NOMO-1 treated with DMSO at 0.1 percent for 48 hours (cell line): ENCODE data around the gene HRH1.
"Not testable (repeated sequence)": the region's sequence is repeated elsewhere in the genome, so short reads cannot be mapped to it uniquely, and the experiment has no call there.

Experiments used
- DNase-seq: peaks from one replicate; lab custom pipeline; 2025; ENCODE audit not compliant: unreplicated experiment; lab: John Stamatoyannopoulos, UW

HRH1 gene

GRCh38 chr3:11140713-11141104 is 13.6 kb upstream of the HRH1 start:
- no peak for DNase-seq

- no peak for DNase-seq
Observed at GRCh38 chr3:11143476-11143875, 10.8 kb upstream of the HRH1 start.

GRCh38 chr3:11144996-11145395 is 9.3 kb upstream of the HRH1 start:
- no peak for DNase-seq

GRCh38 chr3:11145888-11146287 is 8.4 kb upstream of the HRH1 start:
- no peak for DNase-seq

- no peak for DNase-seq
Observed at GRCh38 chr3:11146773-11147660, 7.3 kb upstream of the HRH1 start.

DNA sequence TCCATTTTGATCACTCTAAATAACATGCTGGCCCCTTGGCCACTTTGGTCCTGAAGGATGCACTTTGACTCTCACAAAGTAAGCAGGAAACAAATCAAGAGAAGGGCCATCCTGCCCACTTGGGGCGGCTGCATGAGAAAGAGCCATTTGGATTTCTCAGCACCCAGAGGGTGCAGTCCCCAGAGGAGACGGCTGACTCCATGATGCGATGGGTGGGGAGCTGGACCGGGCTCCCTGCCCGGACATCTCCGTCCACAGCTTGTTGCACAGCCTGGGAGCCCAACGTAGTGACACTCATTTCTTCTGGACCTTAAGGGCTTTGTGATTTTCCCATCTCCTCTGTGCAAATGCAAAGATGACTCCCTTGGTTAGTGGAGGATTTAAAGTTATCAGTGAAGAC is 4.0 kb upstream of the HRH1 start:
- DNase-seq, result no peak

- no peak for DNase-seq
Observed at GRCh38 chr3:11152301-11152700, 2.0 kb upstream of the HRH1 start.

DNA sequence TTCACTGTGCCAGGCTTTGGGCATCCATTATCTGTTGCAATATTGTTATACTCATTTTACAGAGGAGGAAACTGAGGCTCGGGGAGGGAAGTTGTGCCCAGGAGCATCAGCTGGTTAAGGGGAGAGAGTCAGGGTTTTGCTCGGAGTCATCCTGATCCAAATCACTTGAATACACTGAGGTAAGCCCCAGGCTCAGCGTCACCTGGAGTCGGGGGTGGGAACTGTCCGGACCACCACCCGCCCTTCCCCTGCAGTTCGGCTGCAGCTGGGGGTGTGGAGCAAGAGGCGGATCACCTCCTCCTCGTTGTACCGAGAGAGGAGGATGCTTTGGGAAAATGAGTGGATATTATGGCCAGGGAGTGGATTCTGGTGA is 646 bp downstream of the HRH1 start:
- no peak for DNase-seq

DNA sequence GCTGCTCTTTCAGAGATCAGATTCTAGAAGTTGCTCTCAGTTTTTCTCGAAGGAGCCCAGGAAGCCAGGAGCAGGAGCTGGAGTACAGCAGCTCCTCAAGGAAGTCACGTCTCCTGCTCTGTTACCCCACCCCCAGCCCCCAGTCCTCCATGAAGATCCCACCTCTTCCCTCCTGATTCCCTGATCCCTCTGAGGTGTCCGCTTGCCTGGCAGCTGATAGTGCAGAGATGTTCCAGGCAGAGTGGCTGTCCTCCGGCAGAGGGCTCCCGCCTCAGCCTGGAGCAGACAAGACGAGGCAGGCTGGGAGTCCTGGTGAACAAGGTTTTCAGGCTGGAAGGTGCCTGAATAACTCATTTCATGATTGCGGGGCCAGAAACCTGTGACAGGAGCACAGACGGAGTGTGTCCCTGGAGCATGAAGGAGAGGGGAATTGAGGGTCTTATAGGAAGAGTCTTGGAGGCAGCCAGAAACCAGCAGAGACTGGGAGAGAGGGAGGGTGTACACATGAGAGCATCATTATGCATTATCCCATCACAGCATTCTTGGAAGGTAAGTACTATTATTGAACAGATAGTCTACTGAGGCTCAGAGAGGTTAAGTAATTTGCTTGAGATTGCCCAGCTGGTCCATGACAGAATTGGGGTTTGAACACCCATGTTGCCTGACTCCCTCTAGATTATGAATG is 1.2 kb downstream of the HRH1 start:
- DNase-seq, result peak; percentile 17

DNA sequence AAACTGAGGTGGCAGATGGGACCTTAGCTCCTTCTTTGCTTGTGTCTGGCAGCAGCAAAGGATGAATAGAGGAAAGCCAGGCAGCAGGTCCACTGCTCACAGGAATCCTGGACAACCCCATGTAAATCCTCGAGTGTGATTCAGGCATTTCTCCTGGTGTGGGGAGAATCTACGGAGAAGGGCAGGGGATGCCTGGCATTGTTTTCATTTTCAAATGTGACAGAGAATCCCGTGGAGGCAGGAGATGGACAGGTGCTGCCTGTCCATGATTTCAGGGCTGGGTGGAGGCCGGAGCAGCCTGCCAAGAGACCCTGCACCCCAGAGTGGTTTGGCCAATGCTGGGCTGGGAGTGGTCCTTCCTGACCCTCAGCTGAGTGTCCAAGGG is 1.7 kb downstream of the HRH1 start:
- DNase-seq, result no peak

- no peak for DNase-seq
Observed at GRCh38 chr3:11157421-11157820, 3.1 kb downstream of the HRH1 start.

GRCh38 chr3:11159421-11159904 is 5.2 kb downstream of the HRH1 start:
- DNase-seq, result peak; percentile 41

DNA sequence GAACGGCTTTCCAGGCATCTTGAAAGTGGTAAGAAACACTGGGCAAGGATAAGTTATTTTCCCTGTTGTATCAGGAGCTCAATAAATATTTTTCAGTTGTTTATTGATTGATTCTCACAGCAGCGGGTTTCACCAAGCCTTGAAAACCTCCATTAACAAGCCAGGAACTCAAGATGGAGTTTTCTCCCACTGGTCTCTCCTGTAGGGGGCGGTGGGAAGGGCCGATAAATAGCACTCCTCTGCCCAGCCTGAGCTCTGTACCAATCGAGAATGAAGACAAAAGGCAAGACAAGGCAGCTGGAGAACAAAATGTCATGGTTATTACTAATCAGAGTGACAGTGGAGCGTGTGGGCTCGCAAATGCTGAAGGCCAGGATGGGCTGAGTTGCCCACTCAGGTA is 7.4 kb downstream of the HRH1 start:
- DNase-seq, result no peak

GRCh38 chr3:11162401-11163345 is 8.4 kb downstream of the HRH1 start:
- no peak for DNase-seq

DNA sequence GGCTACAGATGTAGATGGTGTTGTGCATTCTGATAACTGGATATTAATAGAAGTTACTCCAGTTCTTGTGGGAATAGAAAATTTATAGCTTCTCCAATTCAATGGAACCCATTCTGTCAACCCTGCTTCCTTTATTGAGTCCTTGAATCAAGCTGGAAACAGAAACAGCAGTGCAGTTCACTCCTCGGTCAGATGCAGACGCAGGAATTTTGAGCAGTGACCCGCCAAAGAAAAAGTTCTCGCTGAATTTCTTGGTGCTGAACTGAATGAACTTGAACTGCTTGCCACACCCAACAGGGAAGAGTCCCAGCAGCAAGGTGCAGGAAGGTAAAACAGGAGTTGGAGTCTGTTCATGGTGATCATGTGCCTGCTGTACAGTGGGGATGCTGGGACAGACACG is 10.3 kb downstream of the HRH1 start:
- no peak for DNase-seq

GRCh38 chr3:11165476-11165875 is 11.2 kb downstream of the HRH1 start:
- DNase-seq, result no peak

DNA sequence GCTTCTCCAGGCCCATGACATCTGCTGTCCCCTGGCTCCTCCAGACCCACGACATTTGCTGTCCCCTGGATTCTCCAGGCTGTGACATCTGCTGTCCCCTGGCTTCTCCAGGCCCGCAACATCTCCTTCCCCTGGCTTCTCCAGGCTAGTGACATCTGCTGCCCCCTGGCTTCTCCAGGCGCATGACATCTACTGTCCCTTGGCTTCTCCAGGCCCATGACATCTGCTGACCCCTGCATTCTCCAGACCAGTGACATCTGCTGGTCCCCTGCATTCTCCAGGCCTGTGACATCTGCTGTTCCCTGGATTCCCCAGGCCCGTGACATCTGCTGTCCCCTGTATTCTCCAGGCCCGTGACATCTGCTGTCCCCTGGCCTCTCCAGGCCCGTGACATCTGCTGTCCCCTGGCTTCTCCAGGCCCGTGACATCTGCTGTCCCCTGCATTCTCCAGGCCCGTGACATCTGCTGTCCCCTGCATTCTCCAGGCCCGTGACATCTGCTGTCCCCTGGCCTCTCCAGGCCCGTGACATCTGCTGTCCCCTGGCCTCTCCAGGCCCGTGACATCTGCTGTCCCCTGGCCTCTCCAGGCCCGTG is 12.6 kb downstream of the HRH1 start:
- not testable (repeated sequence) for DNase-seq

DNA sequence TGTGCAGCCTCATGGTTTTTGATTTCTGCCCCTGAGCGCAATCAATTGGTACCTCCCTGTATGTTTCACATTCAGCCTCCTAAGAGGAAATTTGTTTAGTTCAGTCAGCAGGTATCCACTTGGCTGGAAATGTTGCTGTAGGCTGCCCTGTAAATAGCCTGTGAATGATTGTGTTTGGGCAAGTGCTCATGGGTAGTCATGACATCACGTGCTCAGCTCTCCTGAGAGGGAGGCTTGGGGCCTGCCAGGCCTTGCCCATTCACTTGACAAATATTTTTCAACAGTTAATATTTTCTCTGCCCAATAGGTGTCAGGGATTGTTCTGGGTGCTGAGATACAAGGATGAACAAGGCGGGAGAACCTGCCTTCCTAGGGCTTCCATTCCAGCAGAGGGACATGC is 13.3 kb downstream of the HRH1 start:
- no peak for DNase-seq

DNA sequence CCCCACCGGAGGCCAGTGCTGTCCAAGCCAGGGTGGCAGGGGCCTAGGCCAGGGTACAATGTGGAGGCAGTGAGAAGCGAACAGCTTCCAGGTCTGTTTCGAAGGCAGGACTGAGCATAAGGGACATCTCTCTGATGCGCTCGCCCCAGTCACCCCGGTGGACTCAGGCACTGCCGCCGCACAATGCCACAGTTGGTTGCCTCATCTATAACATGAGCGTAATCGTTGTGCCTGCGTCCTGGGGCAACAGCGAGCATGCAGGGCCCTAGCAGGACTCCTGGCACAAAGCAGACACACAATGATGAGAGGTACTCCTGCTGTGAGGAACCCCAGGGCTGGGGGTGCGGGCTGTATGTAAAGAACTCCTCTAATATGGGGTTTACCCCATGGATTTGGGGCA is 14.1 kb downstream of the HRH1 start:
- DNase-seq, result no peak

DNA sequence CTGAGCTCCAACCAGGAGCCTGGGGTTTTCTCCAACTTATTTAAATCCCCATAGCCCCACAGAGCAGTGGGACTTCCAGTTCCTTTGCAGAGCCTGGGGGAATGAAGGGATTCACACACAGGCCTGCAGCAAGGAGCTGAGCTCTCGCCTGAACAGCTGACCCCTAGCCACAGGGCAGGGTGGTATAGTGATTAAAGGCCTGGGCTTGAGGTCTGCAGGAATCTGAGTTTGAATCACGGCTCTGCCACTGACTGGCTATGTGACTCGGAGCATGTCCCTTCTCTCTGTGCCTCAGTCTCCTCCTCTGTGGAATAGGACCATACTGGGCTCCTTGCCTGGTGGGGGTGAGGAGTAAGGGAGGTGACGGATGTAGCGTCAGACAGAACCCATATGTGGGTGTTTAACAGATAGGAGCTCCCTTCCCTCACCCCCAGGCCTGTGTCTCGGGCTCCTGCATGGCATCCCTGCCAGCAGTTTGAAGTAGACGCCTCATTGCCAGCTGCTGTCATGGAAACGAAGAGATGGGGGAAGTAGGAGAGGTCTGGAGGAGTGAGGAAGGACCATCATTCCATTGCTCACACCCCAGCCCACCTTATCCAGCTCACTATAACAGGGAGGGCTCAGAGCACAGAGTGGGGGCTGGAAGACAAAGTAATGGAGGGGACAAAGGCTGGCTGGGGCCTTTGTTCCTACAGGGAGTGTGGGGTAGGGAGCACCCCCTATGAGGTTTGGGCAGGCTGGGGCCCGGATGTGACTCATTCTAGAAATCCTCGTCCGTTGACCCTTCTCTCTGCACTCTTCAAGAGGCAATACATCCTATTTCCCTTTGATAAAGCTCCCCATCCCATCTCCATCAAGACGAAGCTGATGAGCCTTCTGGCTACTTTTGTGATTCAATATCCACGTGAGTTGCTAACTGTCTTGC is 14.8 kb downstream of the HRH1 start:
- DNase-seq, result peak; percentile 3
